Gastrocnemius medialis (tissue), 4 donors: Measurements from ENCODE around the gene ATXN10. TPM values are rescaled to one million over a fixed set of nuclear protein-coding genes. Genes with fewer than 3 reads are reported as not detected.
A peak's percentile ranks its signal among the peaks of the same experiment; 100 is the strongest.
"Not testable (repeated sequence)": the region's sequence is repeated elsewhere in the genome, so short reads cannot be mapped to it uniquely, and the experiment has no call there.

Experiments used
- ATAC-seq, 2 donors: fragments of 150-250 bp; one replicate each; pipeline ENCODE4 v1.9.1; 2016
- DNase-seq, 2 donors: peaks; one replicate each; pipeline ENCODE4 v3.0.0-alpha.2; 2019
- H3K27ac ChIP-seq, 4 donors: fragments of 200-600 bp; sonication (generic); 1 replicate in 1 of 4; 2 replicates in 3 of 4; pipeline ENCODE4 v1.5.1; 2016 to 2018; ENCODE audit warnings: mild to moderate bottlenecking in 2 of 4, moderate library complexity in 1 of 4
- H3K27me3 ChIP-seq, 3 donors: fragments of 200-600 bp; sonication (generic) in 2 of 3; 1 replicate in 1 of 3; 2 replicates in 2 of 3; pipeline versions ENCODE4 v1.5.1 to v1.6.0; 2016 to 2019; ENCODE audit warnings: mild to moderate bottlenecking in 1 of 3, moderate library complexity in 1 of 3
- H3K36me3 ChIP-seq, 2 donors: fragments of 200-600 bp; sonication (generic) in 1 of 2; one replicate each; pipeline ENCODE4 v1.5.1; 2017 to 2018
- H3K4me1 ChIP-seq, 2 donors: fragments of 200-600 bp; sonication (generic) in 1 of 2; one replicate each; pipeline ENCODE4 v1.5.1; 2016 to 2017; ENCODE audit warnings: mild to moderate bottlenecking in 2 of 2
- H3K4me3 ChIP-seq, 4 donors: fragments of 200-600 bp; sonication (generic) in 3 of 4; 1 replicate in 1 of 4; 2 replicates in 3 of 4; pipeline ENCODE4 v1.5.1; 2016 to 2019; ENCODE audit warnings: mild to moderate bottlenecking in 2 of 4
- H3K9me3 ChIP-seq, 3 donors: fragments of 200-600 bp; sonication (generic) in 2 of 3; 1 replicate in 1 of 3; 2 replicates in 2 of 3; pipeline ENCODE4 v1.5.1; 2016 to 2019
- POLR2A ChIP-seq, 2 donors: fragments of 450-650 bp; IDR thresholded peaks; one replicate each; pipeline ENCODE4 v1.6.1; 2017; ENCODE audit warnings: antibody characterized with exemption in 2 of 2, mild to moderate bottlenecking in 2 of 2, moderate library complexity in 2 of 2
- in situ Hi-C, 4 donors: fragments of 200-750 bp; cut with MboI; loops; one replicate each; pipeline versions ENCODE4 v1.15.0 to v1.8.0; 2017; ENCODE audit warnings: low sequenced_read_pairs in 4 of 4
- intact Hi-C: fragments of 100-400 bp; cut with DNase I; formaldehyde crosslinking; loops from one replicate; pipeline ENCODE4 v1.15.1; 2023; ENCODE audit warnings: low total_unique reads
- total RNA-seq, 4 donors: library from RNA; depleted of rRNA; stranded (reverse); fragments of >200 nt; gene quantifications; one replicate each; pipeline versions ENCODE4 v1.1.0 to v1.2.3, GENCODE V29; 2016
- TF ChIP-seq, protein P1 (sequence below), 5 experiments: fragments of 450-650 bp in 3 of 5; fragments of 200-600 bp in 2 of 5; sonication (generic) in 2 of 5; IDR thresholded peaks in 4 of 5; conservative IDR thresholded peaks in 1 of 5; 1 replicate in 4 of 5; 2 replicates in 1 of 5; pipeline ENCODE4 v1.5.1; 2016 to 2019; ENCODE audit warnings: antibody characterized with exemption in 5 of 5, mild to moderate bottlenecking in 3 of 5, moderate library complexity in 3 of 5

ATXN10 gene
- total RNA-seq, 4 donors from 2014 or later: 52.9 to 98.9 (median 78.5) TPM

DNA sequence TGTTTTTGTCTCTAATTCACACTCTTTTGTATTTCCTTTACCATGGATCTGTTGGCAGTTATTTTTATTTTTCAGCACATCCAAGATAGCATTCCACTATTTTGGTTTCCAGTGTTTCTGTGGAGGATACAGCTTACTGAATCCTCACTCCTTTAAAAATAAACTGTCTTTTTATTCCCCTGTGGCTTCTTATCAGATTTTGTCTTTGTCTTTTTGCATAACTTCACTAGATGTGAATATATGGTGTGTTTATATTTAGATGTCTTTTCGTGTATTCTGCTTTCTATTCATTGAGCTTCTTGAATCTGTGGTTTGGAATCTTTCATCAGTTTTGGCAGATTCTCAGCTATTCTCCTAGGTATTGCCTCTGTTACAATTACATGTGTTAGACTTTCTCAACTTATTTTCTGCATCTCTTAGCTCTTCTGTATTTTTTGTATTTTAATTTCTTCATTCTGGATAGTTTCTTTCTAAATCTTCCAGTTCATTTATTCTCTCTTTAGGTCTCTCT is 7.4 kb upstream of the ATXN10 start:
- DNase-seq (no peak), ATAC-seq (no peak)
- no peak for TF ChIP-seq POLR2A (IDR thresholded peaks at IDR 0.05)
- TF ChIP-seq, protein P1, sequence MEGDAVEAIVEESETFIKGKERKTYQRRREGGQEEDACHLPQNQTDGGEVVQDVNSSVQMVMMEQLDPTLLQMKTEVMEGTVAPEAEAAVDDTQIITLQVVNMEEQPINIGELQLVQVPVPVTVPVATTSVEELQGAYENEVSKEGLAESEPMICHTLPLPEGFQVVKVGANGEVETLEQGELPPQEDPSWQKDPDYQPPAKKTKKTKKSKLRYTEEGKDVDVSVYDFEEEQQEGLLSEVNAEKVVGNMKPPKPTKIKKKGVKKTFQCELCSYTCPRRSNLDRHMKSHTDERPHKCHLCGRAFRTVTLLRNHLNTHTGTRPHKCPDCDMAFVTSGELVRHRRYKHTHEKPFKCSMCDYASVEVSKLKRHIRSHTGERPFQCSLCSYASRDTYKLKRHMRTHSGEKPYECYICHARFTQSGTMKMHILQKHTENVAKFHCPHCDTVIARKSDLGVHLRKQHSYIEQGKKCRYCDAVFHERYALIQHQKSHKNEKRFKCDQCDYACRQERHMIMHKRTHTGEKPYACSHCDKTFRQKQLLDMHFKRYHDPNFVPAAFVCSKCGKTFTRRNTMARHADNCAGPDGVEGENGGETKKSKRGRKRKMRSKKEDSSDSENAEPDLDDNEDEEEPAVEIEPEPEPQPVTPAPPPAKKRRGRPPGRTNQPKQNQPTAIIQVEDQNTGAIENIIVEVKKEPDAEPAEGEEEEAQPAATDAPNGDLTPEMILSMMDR (IDR thresholded peaks at IDR 0.05 in 4 of 5, conservative IDR thresholded peaks at IDR 0.05 in 1 of 5): no peak
- H3K4me1 ChIP-seq: no peaks in the 10 kb centered on the region
- H3K27ac ChIP-seq: no peak overlapping the region
- H3K27me3 ChIP-seq: no peaks in the 10 kb centered on the region
- intact Hi-C loops: no loop called here
- no peaks in the 10 kb centered on the region for H3K9me3 ChIP-seq
- H3K36me3 ChIP-seq: no peaks in the 10 kb centered on the region
- in situ Hi-C loops: no loop called here
- H3K4me3 ChIP-seq: no peak overlapping the region

DNA sequence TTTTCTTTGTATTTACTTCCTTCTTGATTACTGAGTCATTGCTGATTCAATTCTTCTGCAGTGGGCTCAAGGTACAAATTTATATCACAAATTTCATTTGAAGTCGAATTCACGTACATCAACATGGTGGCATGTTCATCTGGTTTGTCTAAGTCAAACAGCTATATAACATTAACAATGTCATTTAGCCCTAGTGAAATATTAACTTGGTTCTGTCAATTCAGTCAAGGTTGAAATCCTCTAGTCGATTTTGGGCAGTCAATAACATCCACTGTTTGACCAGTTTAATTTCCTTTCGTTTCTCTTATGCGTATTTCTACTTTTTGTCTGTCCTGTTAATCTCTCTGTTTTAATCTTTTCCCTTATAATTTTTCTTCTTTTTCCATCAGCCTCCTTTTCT is 4.1 kb upstream of the ATXN10 start:
- DNase-seq: no peak
- no peak for TF ChIP-seq POLR2A (IDR thresholded peaks at IDR 0.05)
- TF ChIP-seq, protein P1 (IDR thresholded peaks at IDR 0.05 in 4 of 5, conservative IDR thresholded peaks at IDR 0.05 in 1 of 5): no peak
- Histone ChIP-seq H3K9me3 (no peaks in the 10 kb centered on the region), H3K27ac (no peak overlapping the region), H3K4me1 (peaks cover 5% of the 10 kb centered on the region in 2 donors), H3K4me3 (no peak overlapping the region), H3K27me3 (no peaks in the 10 kb centered on the region), H3K36me3 (no peaks in the 10 kb centered on the region)
- in situ Hi-C loops (no loop called here), intact Hi-C loops (no loop called here)
- no peak for ATAC-seq

DNA sequence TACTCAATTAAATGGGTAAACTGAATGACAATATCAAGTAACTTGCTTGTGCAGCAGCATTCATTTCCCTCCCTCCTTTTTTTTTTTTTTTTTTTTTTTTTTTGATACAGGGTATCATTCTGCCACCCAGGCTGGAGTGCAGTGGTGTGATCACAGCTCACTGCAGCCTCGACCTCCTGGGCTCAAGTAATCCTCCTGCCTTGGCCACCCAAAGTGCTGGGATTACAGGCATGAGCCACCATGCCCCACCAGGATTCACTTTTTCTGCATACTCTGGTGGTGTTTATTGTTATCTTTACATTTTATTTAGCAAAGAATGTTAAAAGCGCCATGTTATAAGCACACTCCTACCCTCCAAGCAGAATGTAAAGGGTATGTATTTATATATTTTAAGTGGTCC is 1.3 kb upstream of the ATXN10 start:
- intact Hi-C loops: loop anchor here (10.0 kb wide), 1 partner anchor 396 kb away; no protein-coding TSS in a partner anchor
- H3K9me3 ChIP-seq, in situ Hi-C loops, H3K27ac ChIP-seq, H3K36me3 ChIP-seq, H3K27me3 ChIP-seq, DNase-seq, H3K4me3 ChIP-seq, ATAC-seq: not testable (repeated sequence)
- peaks cover 20 to 21% of the 10 kb centered on the region in 2 donors for H3K4me1 ChIP-seq

DNA sequence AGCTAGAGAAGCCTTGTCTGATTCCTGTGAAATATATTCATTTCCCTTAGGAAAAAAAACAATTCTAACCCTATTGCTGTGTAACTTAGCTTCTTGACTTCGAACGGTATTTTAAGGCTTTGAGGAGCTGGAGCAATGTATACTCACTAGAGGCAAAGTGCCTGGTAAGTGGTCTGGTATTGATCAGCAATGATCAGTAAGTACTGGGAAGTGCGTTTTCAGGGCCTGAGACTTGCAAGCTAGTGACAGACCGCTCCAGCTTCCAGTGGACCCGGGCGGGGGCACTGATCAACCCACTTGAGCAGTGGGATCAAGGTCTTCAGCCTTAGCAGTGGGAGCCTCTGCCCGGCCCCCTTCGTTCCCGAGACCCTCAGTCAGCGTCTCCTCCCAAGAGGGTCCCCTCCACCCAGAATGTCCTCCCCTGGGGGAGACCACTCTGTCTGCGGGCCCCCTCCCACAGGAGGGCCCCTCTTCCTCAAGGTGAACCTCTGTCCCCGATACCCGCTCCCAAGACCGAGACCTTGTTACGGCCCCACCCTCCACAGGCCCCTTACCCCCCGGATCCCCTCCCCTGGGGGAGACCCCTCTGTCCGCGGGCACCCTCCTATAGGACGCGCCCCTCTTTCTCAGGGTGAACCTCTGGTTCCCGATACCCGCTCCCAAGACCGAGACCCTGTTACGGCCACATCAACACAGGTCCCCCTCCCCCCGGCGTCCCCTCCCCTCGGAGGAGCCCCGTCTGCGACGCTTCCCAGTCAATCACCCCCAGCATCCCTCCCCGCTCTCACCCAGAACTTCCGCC is 452 bp upstream of the ATXN10 start:
- no peaks in the 10 kb centered on the region for H3K27me3 ChIP-seq
- peak; percentile 2 to 3 for ATAC-seq
- H3K9me3 ChIP-seq: no peaks in the 10 kb centered on the region
- H3K4me1 ChIP-seq: peaks cover 20 to 21% of the 10 kb centered on the region in 2 donors
- in situ Hi-C loops (no loop called here), intact Hi-C loops (loop anchor here (10.0 kb wide), 1 partner anchor 396 kb away; no protein-coding TSS in a partner anchor)
- H3K27ac ChIP-seq: peak overlapping the region; percentile 79 to 87 (median 80)
- DNase-seq: peak in 1 of 2 donors; percentile 17
- peak overlapping the region; percentile 79 to 94 (median 84) for H3K4me3 ChIP-seq
- TF ChIP-seq, protein P1 (IDR thresholded peaks at IDR 0.05 in 4 of 5, conservative IDR thresholded peaks at IDR 0.05 in 1 of 5): no peak
- no peak for TF ChIP-seq POLR2A (IDR thresholded peaks at IDR 0.05)
- no peaks in the 10 kb centered on the region for H3K36me3 ChIP-seq
